ENCODE measurements around the gene IVD. TPM values are rescaled to one million over a fixed set of nuclear protein-coding genes. Genes with fewer than 3 reads are reported as not detected.
A peak's percentile ranks its signal among the peaks of the same experiment; 100 is the strongest.

Gene IVD
- total RNA-seq, 1 donor from 2014 or later = 56.2 TPM

DNA sequence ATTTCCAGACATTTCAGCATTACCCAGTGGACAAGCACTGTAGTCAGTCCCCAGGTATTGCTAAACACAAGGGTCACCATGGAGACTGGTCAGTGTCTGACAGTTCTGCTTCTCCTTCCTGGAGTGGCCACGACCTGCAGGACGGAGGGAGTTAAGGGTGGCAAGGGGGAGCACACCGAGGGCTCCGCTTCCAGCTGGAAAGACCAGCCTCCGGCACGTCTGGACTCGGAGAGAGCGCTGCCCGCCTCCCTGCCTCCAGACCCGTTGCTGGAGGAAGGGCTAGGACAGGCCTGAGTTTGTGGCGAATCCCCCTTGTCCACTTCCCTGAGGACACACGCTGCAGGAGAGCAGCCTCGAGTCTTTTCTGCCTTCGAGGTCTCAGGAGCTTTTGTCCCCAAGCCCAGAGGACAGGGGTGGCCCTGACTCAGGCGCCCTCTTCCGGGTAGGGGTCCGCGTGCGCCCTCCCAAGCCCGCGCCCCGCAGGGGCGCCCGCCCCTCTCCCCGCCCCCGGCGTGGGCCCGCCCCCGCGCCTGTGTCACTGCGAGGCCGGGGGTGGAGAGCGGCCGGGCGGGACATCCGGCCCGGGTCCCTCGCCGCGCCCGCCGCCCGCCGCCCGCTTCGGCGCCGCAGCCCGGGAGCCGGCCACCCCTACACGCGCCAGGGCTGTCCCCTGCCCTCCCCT lies 65.0 kb downstream of the IVD start, which contains the start of gene CHST14:
Gene CHST14, plus strand, starts transcription at position 562 of the 682 bp plus-strand sequence. CDS start 230 bp downstream, outside the sequence.
- H3K9me3 Mint-ChIP-seq (ENCODE audit: unreplicated experiment) = no peaks in the 10 kb centered on the region
- TF ChIP-seq, protein P1, sequence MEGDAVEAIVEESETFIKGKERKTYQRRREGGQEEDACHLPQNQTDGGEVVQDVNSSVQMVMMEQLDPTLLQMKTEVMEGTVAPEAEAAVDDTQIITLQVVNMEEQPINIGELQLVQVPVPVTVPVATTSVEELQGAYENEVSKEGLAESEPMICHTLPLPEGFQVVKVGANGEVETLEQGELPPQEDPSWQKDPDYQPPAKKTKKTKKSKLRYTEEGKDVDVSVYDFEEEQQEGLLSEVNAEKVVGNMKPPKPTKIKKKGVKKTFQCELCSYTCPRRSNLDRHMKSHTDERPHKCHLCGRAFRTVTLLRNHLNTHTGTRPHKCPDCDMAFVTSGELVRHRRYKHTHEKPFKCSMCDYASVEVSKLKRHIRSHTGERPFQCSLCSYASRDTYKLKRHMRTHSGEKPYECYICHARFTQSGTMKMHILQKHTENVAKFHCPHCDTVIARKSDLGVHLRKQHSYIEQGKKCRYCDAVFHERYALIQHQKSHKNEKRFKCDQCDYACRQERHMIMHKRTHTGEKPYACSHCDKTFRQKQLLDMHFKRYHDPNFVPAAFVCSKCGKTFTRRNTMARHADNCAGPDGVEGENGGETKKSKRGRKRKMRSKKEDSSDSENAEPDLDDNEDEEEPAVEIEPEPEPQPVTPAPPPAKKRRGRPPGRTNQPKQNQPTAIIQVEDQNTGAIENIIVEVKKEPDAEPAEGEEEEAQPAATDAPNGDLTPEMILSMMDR (IDR thresholded peaks at IDR 0.05; ENCODE audit: unreplicated experiment) = no peak
- H3K27me3 Mint-ChIP-seq (ENCODE audit: unreplicated experiment) = peaks cover 13% of the 10 kb centered on the region
- H3K4me3 Mint-ChIP-seq (ENCODE audit: unreplicated experiment) = peak within 1 kb of the TSS; percentile 90
- peaks cover 1% of the 10 kb centered on the region for H3K36me3 Mint-ChIP-seq (ENCODE audit: low read depth, unreplicated experiment)
- H3K4me1 Mint-ChIP-seq (ENCODE audit: unreplicated experiment) = peaks cover 8% of the 10 kb centered on the region
- peak; percentile 67 for DNase-seq (ENCODE audit: low spot score)
- H3K27ac Mint-ChIP-seq (ENCODE audit: unreplicated experiment) = peak within 1 kb of the TSS; percentile 91

Other genes starting within 250 kb of the IVD start
- 11.9 TPM for gene BUB1B, start 244.7 kb upstream of the IVD start, total RNA-seq (ENCODE audit: unreplicated experiment)
- gene PAK6, start 166.7 kb upstream of the IVD start, total RNA-seq (ENCODE audit: unreplicated experiment) = 0.31 TPM
- not detected for gene ANKRD63, start 122.7 kb upstream of the IVD start, total RNA-seq (ENCODE audit: unreplicated experiment)
- gene PLCB2, start 97.9 kb upstream of the IVD start, total RNA-seq (ENCODE audit: unreplicated experiment) = 71.3 TPM
- 17.7 TPM for gene INAFM2, start 82.1 kb upstream of the IVD start, total RNA-seq (ENCODE audit: unreplicated experiment)
- gene CCDC9B, start 64.9 kb upstream of the IVD start, total RNA-seq (ENCODE audit: unreplicated experiment) = 0.92 TPM
- gene PHGR1, start 54.8 kb upstream of the IVD start, total RNA-seq (ENCODE audit: unreplicated experiment) = not detected
- gene DISP2, start 47.6 kb upstream of the IVD start, total RNA-seq (ENCODE audit: unreplicated experiment) = 3.6 TPM
- gene KNSTRN, start 23.1 kb upstream of the IVD start, total RNA-seq (ENCODE audit: unreplicated experiment) = 26.0 TPM
- gene BAHD1, start 35.2 kb downstream of the IVD start, total RNA-seq (ENCODE audit: unreplicated experiment) = 20.4 TPM
- gene CHST14, start 65.2 kb downstream of the IVD start, total RNA-seq (ENCODE audit: unreplicated experiment) = 36.5 TPM
- 40.4 TPM for gene CCDC32, start 159.2 kb downstream of the IVD start, total RNA-seq (ENCODE audit: unreplicated experiment)
- gene RPUSD2, start 163.5 kb downstream of the IVD start, total RNA-seq (ENCODE audit: unreplicated experiment) = 11.5 TPM
- 9.5 TPM for gene KNL1, start 188.5 kb downstream of the IVD start, total RNA-seq (ENCODE audit: unreplicated experiment)